ENCODE data around the gene CD300C.

CD300C gene

DNA sequence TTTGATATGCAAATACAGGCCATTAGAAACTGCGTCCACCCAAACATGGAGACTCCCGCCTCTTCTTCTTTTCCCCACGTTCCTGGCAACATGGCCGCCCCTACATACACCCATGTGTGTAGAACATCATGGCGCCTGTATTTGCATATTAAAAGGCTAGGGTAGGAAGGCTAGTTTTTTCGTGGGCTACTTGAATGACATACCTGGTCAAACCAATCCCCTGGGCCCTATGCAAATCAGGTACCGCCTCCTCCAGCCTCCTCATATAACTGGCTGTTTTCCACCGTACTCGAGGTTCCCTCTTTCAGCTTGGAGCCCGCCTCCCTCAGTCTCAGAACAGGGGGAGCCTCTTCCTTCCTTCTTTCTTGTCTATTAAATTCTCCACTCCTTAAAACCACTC is 13.8 kb downstream of the CD300C start:
- TF ChIP-seq, protein P1, sequence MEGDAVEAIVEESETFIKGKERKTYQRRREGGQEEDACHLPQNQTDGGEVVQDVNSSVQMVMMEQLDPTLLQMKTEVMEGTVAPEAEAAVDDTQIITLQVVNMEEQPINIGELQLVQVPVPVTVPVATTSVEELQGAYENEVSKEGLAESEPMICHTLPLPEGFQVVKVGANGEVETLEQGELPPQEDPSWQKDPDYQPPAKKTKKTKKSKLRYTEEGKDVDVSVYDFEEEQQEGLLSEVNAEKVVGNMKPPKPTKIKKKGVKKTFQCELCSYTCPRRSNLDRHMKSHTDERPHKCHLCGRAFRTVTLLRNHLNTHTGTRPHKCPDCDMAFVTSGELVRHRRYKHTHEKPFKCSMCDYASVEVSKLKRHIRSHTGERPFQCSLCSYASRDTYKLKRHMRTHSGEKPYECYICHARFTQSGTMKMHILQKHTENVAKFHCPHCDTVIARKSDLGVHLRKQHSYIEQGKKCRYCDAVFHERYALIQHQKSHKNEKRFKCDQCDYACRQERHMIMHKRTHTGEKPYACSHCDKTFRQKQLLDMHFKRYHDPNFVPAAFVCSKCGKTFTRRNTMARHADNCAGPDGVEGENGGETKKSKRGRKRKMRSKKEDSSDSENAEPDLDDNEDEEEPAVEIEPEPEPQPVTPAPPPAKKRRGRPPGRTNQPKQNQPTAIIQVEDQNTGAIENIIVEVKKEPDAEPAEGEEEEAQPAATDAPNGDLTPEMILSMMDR (IDR thresholded peaks at IDR 0.05; ENCODE audit: insufficient read depth, low read length, poor library complexity, severe bottlenecking), result no peak
- TF ChIP-seq EZH2phosphoT487 (conservative IDR thresholded peaks at IDR 0.05; ENCODE audit: low read length), result no peak
- Histone ChIP-seq H3K4me3 (ENCODE audit: insufficient read depth, low read length, poor library complexity, severe bottlenecking) (no peak overlapping the region), H3K4me2 (ENCODE audit: low read depth, low read length, poor library complexity, severe bottlenecking) (no peak overlapping the region), H3K9ac (ENCODE audit: low read length) (no peak overlapping the region), H3K79me2 (ENCODE audit: insufficient read depth, low read length) (no peaks in the 10 kb centered on the region), H2AFZ (ENCODE audit: low read depth, low read length, severe bottlenecking) (no peak overlapping the region), H4K20me1 (ENCODE audit: low read depth, low read length) (no peaks in the 10 kb centered on the region), H3K9me2 (replicated peaks; ENCODE audit: insufficient read depth, low read length) (no peaks in the 10 kb centered on the region), H3K27ac (ENCODE audit: low read depth, low read length) (no peak overlapping the region), H3K36me3 (ENCODE audit: low read length) (no peaks in the 10 kb centered on the region), H3K27me3 (ENCODE audit: low read length) (0 out of 2 replicates have a peak, but pooled peaks cover 3% of the 10 kb centered on the region), H3F3A (ENCODE audit: insufficient read depth) (no peaks in the 10 kb centered on the region), H3K9me3 (ENCODE audit: insufficient read depth, low read length) (no peaks in the 10 kb centered on the region)

DNA sequence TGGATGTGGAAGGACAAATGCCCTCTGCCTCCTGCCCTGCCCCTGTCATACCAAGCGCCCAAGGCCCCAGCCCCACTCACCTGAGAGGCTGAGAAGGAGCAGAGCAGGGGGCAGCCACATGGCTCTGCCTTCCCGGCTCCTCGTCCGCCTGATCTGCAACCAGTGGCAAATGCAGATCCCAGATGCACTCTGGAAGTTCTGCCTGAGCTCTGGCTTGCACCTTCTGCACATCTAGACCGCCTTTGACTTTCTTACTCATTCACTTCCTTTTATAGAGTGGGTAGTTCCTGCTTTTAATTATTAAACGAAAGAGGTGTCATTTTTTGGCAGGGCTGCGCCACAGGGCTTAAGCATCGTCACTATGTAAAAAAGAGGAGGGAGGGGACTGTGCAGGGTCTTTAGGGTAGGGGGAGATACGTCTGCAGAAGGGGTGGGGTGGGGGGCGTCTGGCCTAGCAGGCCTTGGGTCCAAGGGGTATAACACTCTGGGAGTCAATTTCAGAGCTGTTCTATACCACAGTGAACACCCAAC is 14.6 kb downstream of the CD300C start, which contains the start of gene CD300LB:
Gene CD300LB (minus strand): TSS at position 245 of the 531 bp plus-strand sequence. CDS start 125 bp downstream, at position 120.
- no peaks in the 10 kb centered on the region for H3K9me3 ChIP-seq (ENCODE audit: insufficient read depth, low read length)
- H3K27me3 ChIP-seq (ENCODE audit: low read length), result 0 out of 2 replicates have a peak, but pooled peaks cover 3% of the 10 kb centered on the region
- no peak within 1 kb of the TSS for H2AFZ ChIP-seq (ENCODE audit: low read depth, low read length, severe bottlenecking)
- H4K20me1 ChIP-seq (ENCODE audit: low read depth, low read length), result no peaks in the 10 kb centered on the region
- TF ChIP-seq EZH2phosphoT487 (conservative IDR thresholded peaks at IDR 0.05; ENCODE audit: low read length), result no peak
- TF ChIP-seq, protein P1 (IDR thresholded peaks at IDR 0.05; ENCODE audit: insufficient read depth, low read length, poor library complexity, severe bottlenecking), result no peak
- no peak within 1 kb of the TSS for H3K9ac ChIP-seq (ENCODE audit: low read length)
- no peaks in the 10 kb centered on the region for H3F3A ChIP-seq (ENCODE audit: insufficient read depth)
- H3K4me2 ChIP-seq (ENCODE audit: low read depth, low read length, poor library complexity, severe bottlenecking), result no peak within 1 kb of the TSS
- H3K79me2 ChIP-seq (ENCODE audit: insufficient read depth, low read length), result no peaks in the 10 kb centered on the region
- H3K4me3 ChIP-seq (ENCODE audit: insufficient read depth, low read length, poor library complexity, severe bottlenecking), result no peak within 1 kb of the TSS
- no peaks in the 10 kb centered on the region for H3K36me3 ChIP-seq (ENCODE audit: low read length)
- no peaks in the 10 kb centered on the region for H3K9me2 ChIP-seq (replicated peaks; ENCODE audit: insufficient read depth, low read length)
- H3K27ac ChIP-seq (ENCODE audit: low read depth, low read length), result no peak within 1 kb of the TSS

DNA sequence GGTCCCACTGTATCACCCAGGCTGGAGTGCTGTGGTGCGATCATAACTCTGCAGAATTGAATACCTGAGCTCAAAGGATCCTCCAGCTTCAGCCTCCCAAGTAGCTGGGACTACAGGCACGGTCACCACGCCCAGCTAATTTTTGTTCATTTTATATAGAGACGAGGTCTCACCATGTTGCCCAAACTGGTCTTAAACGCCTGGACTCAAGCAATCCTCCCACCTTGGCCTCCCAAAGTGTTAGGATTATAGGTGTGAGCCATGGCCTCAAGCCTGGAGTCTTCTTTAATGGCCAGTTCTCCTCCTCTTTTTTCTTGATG is 15.1 kb downstream of the CD300C start:
- no peak overlapping the region for H3K4me2 ChIP-seq (ENCODE audit: low read depth, low read length, poor library complexity, severe bottlenecking)
- no peaks in the 10 kb centered on the region for H3F3A ChIP-seq (ENCODE audit: insufficient read depth)
- no peaks in the 10 kb centered on the region for H3K9me2 ChIP-seq (replicated peaks; ENCODE audit: insufficient read depth, low read length)
- H4K20me1 ChIP-seq (ENCODE audit: low read depth, low read length), result no peaks in the 10 kb centered on the region
- no peaks in the 10 kb centered on the region for H3K79me2 ChIP-seq (ENCODE audit: insufficient read depth, low read length)
- H3K27me3 ChIP-seq (ENCODE audit: low read length), result 0 out of 2 replicates have a peak, but pooled peaks cover 2% of the 10 kb centered on the region
- H3K4me3 ChIP-seq (ENCODE audit: insufficient read depth, low read length, poor library complexity, severe bottlenecking), result no peak overlapping the region
- no peak overlapping the region for H3K9ac ChIP-seq (ENCODE audit: low read length)
- H3K36me3 ChIP-seq (ENCODE audit: low read length), result no peaks in the 10 kb centered on the region
- TF ChIP-seq EZH2phosphoT487 (conservative IDR thresholded peaks at IDR 0.05; ENCODE audit: low read length), result no peak
- TF ChIP-seq, protein P1 (IDR thresholded peaks at IDR 0.05; ENCODE audit: insufficient read depth, low read length, poor library complexity, severe bottlenecking), result no peak
- H2AFZ ChIP-seq (ENCODE audit: low read depth, low read length, severe bottlenecking), result no peak overlapping the region
- H3K27ac ChIP-seq (ENCODE audit: low read depth, low read length), result no peak overlapping the region
- no peaks in the 10 kb centered on the region for H3K9me3 ChIP-seq (ENCODE audit: insufficient read depth, low read length)

Measured in SU-DHL-6 (cell line).